IMR-90 (cell line): ENCODE data around the gene HERC3. TPM values are rescaled to one million over a fixed set of nuclear protein-coding genes. Genes with fewer than 3 reads are reported as not detected.
A peak's percentile ranks its signal among the peaks of the same experiment; 100 is the strongest.

Experiments
- ATAC-seq: fragments of 200-7000 bp; cut with Tn5 transposase; 2 replicates; pipeline ENCODE4 v1.9.1; 2020; ENCODE audit warnings: low read depth, mild to moderate bottlenecking, moderate library complexity
- BruUV-seq: library from RNA; stranded (reverse); fragments of 400-500 nt; replicated peaks from 2 replicates; lab custom pipeline; 2021; lab: Mats Ljungman, UMichigan
- CTCF ChIA-PET: fragments of 300-600 bp; formaldehyde crosslinking; extraction: SDS; loops from one replicate; lab custom pipeline; 2021; ENCODE audit warnings: antibody characterized with exemption; lab: Yijun Ruan, JAX
- POLR2A ChIA-PET: fragments of 300-600 bp; sonication (Branson Sonifier 250); formaldehyde crosslinking; loops from one replicate; lab custom pipeline; 2022; ENCODE audit warnings: antibody characterized with exemption; ENCODE audit not compliant: unreplicated experiment; lab: Charles Lee
- DNase-seq: peaks from one replicate; pipeline ENCODE4 v3.0.0; 2013
- H2AFZ ChIP-seq: replicated peaks from 2 replicates; pipeline ENCODE3; 2013; ENCODE audit warnings: low read length, mild to moderate bottlenecking; ENCODE audit not compliant: poor library complexity
- H2AK5ac ChIP-seq: 2 replicates; pipeline ENCODE4 v1.6.1; 2013; ENCODE audit warnings: low read depth, low read length, inconsistent platforms
- H2AK9ac ChIP-seq: replicated peaks from 2 replicates; pipeline ENCODE3; 2013; ENCODE audit warnings: mild to moderate bottlenecking, low read depth, low read length, moderate library complexity; ENCODE audit not compliant: poor library complexity
- H2BK120ac ChIP-seq: 2 replicates; pipeline ENCODE4 v1.6.1; 2013; ENCODE audit warnings: low read depth, low read length, inconsistent platforms
- H2BK15ac ChIP-seq: 3 replicates; pipeline ENCODE4 v1.6.1; 2013; ENCODE audit warnings: low read depth, low read length, inconsistent platforms
- H2BK20ac ChIP-seq: 2 replicates; pipeline ENCODE4 v1.6.1; 2013; ENCODE audit warnings: low read depth, mild to moderate bottlenecking, inconsistent platforms, low read length, moderate library complexity
- H2BK5ac ChIP-seq: 2 replicates; pipeline ENCODE4 v1.6.1; 2013; ENCODE audit warnings: mild to moderate bottlenecking, low read depth, low read length, inconsistent platforms; ENCODE audit not compliant: poor library complexity, severe bottlenecking
- H3K14ac ChIP-seq: replicated peaks from 2 replicates; pipeline ENCODE4 v1.6.1; 2013; ENCODE audit warnings: low read depth, low read length, inconsistent platforms
- H3K18ac ChIP-seq: 2 replicates; pipeline ENCODE4 v1.6.1; 2013; ENCODE audit warnings: low read depth, low read length, control low read depth
- H3K23ac ChIP-seq: 2 replicates; pipeline ENCODE4 v1.6.1; 2013; ENCODE audit warnings: low read depth, low read length, inconsistent platforms
- H3K27ac ChIP-seq: 2 replicates; pipeline ENCODE4 v1.5.1; 2013; ENCODE audit warnings: mild to moderate bottlenecking, control low read depth, low read length; ENCODE audit not compliant: insufficient read depth
- H3K27me3 ChIP-seq: 2 replicates; pipeline ENCODE4 v1.6.1; 2013; ENCODE audit warnings: low read length; ENCODE audit not compliant: control insufficient read depth, insufficient read depth
- H3K36me3 ChIP-seq: 2 replicates; pipeline ENCODE4 v1.6.1; 2013; ENCODE audit warnings: low read length, mixed read lengths; ENCODE audit not compliant: control insufficient read depth, insufficient read depth
- H3K4ac ChIP-seq: 2 replicates; pipeline ENCODE4 v1.6.1; 2013; ENCODE audit warnings: low read depth, low read length, inconsistent platforms
- H3K4me1 ChIP-seq: 2 replicates; pipeline ENCODE4 v1.6.1; 2013; ENCODE audit warnings: low read length, mixed read lengths; ENCODE audit not compliant: control insufficient read depth, insufficient read depth
- H3K4me2 ChIP-seq: 2 replicates; pipeline ENCODE4 v1.6.1; 2013; ENCODE audit warnings: low read depth, mild to moderate bottlenecking, control low read depth, low read length, moderate library complexity
- H3K4me3 ChIP-seq: 2 replicates; pipeline ENCODE4 v1.5.1; 2013; ENCODE audit warnings: low read depth, mild to moderate bottlenecking, control low read depth, low read length, moderate library complexity; ENCODE audit not compliant: insufficient read depth
- H3K56ac ChIP-seq: 2 replicates; pipeline ENCODE4 v1.6.1; 2013; ENCODE audit warnings: low read length, inconsistent platforms; ENCODE audit not compliant: insufficient read depth; ENCODE audit errors: extremely low read depth
- H3K79me1 ChIP-seq, 2 experiments: 2 replicates each; pipeline ENCODE4 v1.6.1; 2013; ENCODE audit warnings: low read length in 2 of 2, inconsistent platforms in 1 of 2, low read depth in 1 of 2
- H3K9ac ChIP-seq: 2 replicates; pipeline ENCODE4 v1.6.1; 2013; ENCODE audit warnings: low read depth, low read length, control low read depth
- H3K9me1 ChIP-seq: 2 replicates; pipeline ENCODE4 v1.6.1; 2013; ENCODE audit warnings: low read length, inconsistent platforms; ENCODE audit not compliant: insufficient read depth
- H3K9me3 ChIP-seq: 2 replicates; pipeline ENCODE4 v1.6.1; 2013; ENCODE audit warnings: low read length; ENCODE audit not compliant: control insufficient read depth, insufficient read depth
- H4K20me1 ChIP-seq: 2 replicates; pipeline ENCODE4 v1.6.1; 2013; ENCODE audit warnings: low read length, inconsistent platforms; ENCODE audit not compliant: insufficient read depth
- H4K5ac ChIP-seq: 2 replicates; pipeline ENCODE4 v1.6.1; 2013; ENCODE audit warnings: mild to moderate bottlenecking, low read depth, low read length, control low read depth
- H4K8ac ChIP-seq, 2 experiments: 2 replicates each; pipeline ENCODE4 v1.6.1; 2013; ENCODE audit warnings: low read depth in 2 of 2, low read length in 2 of 2, control low read depth in 1 of 2, inconsistent platforms in 1 of 2
- H4K91ac ChIP-seq: 2 replicates; pipeline ENCODE4 v1.6.1; 2013; ENCODE audit warnings: low read depth, low read length, inconsistent platforms; ENCODE audit not compliant: insufficient read depth
- CEBPB ChIP-seq: IDR thresholded peaks from 2 replicates; pipeline ENCODE4 v1.6.1; 2012; ENCODE audit warnings: low read depth, low read length, improper control_type of control experiment
- MAFK ChIP-seq: IDR thresholded peaks from 2 replicates; pipeline ENCODE4 v1.6.1; 2012; ENCODE audit warnings: low read depth, low read length, improper control_type of control experiment
- NFE2L2 ChIP-seq: fragments of 150-350 bp; IDR thresholded peaks from 2 replicates; pipeline ENCODE4 v1.6.1; 2016; ENCODE audit warnings: low read depth, mild to moderate bottlenecking, low read length
- POLR2A ChIP-seq: IDR thresholded peaks from 2 replicates; pipeline ENCODE4 v1.6.1; 2012; ENCODE audit warnings: mild to moderate bottlenecking, low read depth, low read length
- RAD21 ChIP-seq: IDR thresholded peaks from 2 replicates; pipeline ENCODE4 v1.6.1; 2012; ENCODE audit warnings: low read length, improper control_type of control experiment
- WGBS, 2 experiments: methylation state at CpG; one replicate each; pipeline versions ENCODE4 v1.1.5 to v1.1.7; 2013; ENCODE audit warnings: missing lambda C conversion rate in 2 of 2; ENCODE audit not compliant: insufficient read length in 1 of 2; ENCODE audit errors: extremely low coverage in 2 of 2; 5-methylcytosine and 5-hydroxymethylcytosine counted together
- dilution Hi-C: fragments of 300-500 bp; cut with HindIII; formaldehyde crosslinking; loops from one replicate; pipeline ENCODE4 v1.14.3; 2018; ENCODE audit warnings: low sequenced_read_pairs; ENCODE audit not compliant: unreplicated experiment
- in situ Hi-C: fragments of 300-500 bp; cut with MboI; formaldehyde crosslinking; loops from 3 replicates; pipeline ENCODE4 v1.14.3; 2019; ENCODE audit warnings: low sequenced_read_pairs, inconsistent platforms, mixed read lengths
- intact Hi-C: fragments of 100-400 bp; cut with micrococcal nuclease; formaldehyde crosslinking; loops from 2 replicates; pipeline ENCODE4 v1.10.0; 2022
- polyA plus RNA-seq, 3 experiments: library from polyadenylated mRNA; depleted of rRNA; stranded (reverse); fragments of >200 nt; gene quantifications; 2 replicates each; pipeline ENCODE4 v1.2.3, GENCODE V29; 2012; ENCODE audit warnings: low replicate concordance in 1 of 3
- total RNA-seq: library from RNA; depleted of rRNA; stranded (reverse); fragments of >200 nt; gene quantifications from 2 replicates; pipeline ENCODE4 v1.2.3, GENCODE V29; 2012

The HERC3 gene
- total and polyA plus RNA-seq, 2 of the 4 experiments (the other 2 are of a cell fraction), result 8.9 to 9.5 TPM

DNA sequence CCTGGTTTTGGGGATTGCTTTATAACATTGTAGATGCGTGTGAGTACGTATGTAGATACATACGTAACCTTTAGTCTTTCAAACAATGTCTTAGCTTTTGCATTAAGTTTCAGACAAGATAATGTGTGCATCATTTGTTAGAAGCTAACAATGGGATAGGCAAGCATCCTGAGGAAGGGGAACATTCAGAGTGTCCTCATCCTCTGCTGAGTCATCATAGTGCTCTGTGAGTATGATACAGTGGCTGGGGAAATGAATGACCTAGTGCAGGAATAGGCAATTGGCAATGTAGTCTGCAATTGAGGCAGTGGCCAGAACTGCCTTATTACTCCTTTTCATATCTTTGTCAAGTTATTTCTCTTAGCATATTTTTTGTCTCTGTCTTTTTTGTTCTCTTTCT is 98.1 kb downstream of the HERC3 start:
- no peak overlapping the region for H2AK5ac ChIP-seq
- ATAC-seq, result peak; percentile 81
- in situ Hi-C loops, result no loop called here
- no peak overlapping the region for H3K4me2 ChIP-seq
- H3K4me1 ChIP-seq, result no peaks in the 10 kb centered on the region
- H2BK20ac ChIP-seq, result no peak overlapping the region
- H2BK15ac ChIP-seq, result no peak overlapping the region
- WGBS, 2 experiments, result no CpG with 5 or more reads among the region's 3 CpGs
- no peak overlapping the region for H4K5ac ChIP-seq
- no peak overlapping the region for H2AK9ac ChIP-seq
- peak; percentile 64 for DNase-seq
- no peak overlapping the region for H4K8ac ChIP-seq
- no peak overlapping the region for H3K14ac ChIP-seq
- no peak overlapping the region for H3K4ac ChIP-seq
- dilution Hi-C loops, result no loop called here
- H3K9me1 ChIP-seq, result no peaks in the 10 kb centered on the region
- H3K27me3 ChIP-seq, result no peaks in the 10 kb centered on the region
- no peak overlapping the region for H3K27ac ChIP-seq
- no peak overlapping the region for H2AFZ ChIP-seq
- H3K9ac ChIP-seq, result no peak overlapping the region
- POLR2A ChIA-PET, result no interaction called here
- no peak overlapping the region for H3K18ac ChIP-seq
- intact Hi-C loops, result no loop called here
- H3K79me1 ChIP-seq, result no peaks in the 10 kb centered on the region
- no peak overlapping the region for H3K4me3 ChIP-seq
- no peak overlapping the region for H3K56ac ChIP-seq
- H2BK5ac ChIP-seq, result no peak overlapping the region
- no peak overlapping the region for H3K23ac ChIP-seq
- CTCF ChIA-PET, result no interaction called here
- no peaks in the 10 kb centered on the region for H3K9me3 ChIP-seq
- no peaks in the 10 kb centered on the region for H4K20me1 ChIP-seq
- H3K36me3 ChIP-seq, result peaks cover 3% of the 10 kb centered on the region; the same call in 1 of the 2 replicates
- H2BK120ac ChIP-seq, result no peak overlapping the region
- no TSS peak for BruUV-seq
- H4K91ac ChIP-seq, result no peak overlapping the region
- TF ChIP-seq POLR2A (no peak), CEBPB (peak; percentile 20; the same call in 1 of the 2 replicates), NFE2L2 (peak; percentile 64), MAFK (peak; percentile 79), RAD21 (no peak)
